IMR-90 (cell line): Measurements from ENCODE around the gene SLC35E2B. TPM values are rescaled to one million over a fixed set of nuclear protein-coding genes. Genes with fewer than 3 reads are reported as not detected.

ENCODE experiments used
- ATAC-seq: fragments of 200-7000 bp; cut with Tn5 transposase; 2 replicates; pipeline ENCODE4 v1.9.1; 2020; ENCODE audit warnings: low read depth, mild to moderate bottlenecking, moderate library complexity
- BruUV-seq: library from RNA; stranded (reverse); fragments of 400-500 nt; replicated peaks from 2 replicates; lab custom pipeline; 2021; lab: Mats Ljungman, UMichigan
- CTCF ChIA-PET: fragments of 300-600 bp; formaldehyde crosslinking; extraction: SDS; loops from one replicate; lab custom pipeline; 2021; ENCODE audit warnings: antibody characterized with exemption; lab: Yijun Ruan, JAX
- POLR2A ChIA-PET: fragments of 300-600 bp; sonication (Branson Sonifier 250); formaldehyde crosslinking; loops from one replicate; lab custom pipeline; 2022; ENCODE audit warnings: antibody characterized with exemption; ENCODE audit not compliant: unreplicated experiment; lab: Charles Lee
- DNase-seq: peaks from one replicate; pipeline ENCODE4 v3.0.0; 2013
- H2AFZ ChIP-seq: replicated peaks from 2 replicates; pipeline ENCODE3; 2013; ENCODE audit warnings: low read length, mild to moderate bottlenecking; ENCODE audit not compliant: poor library complexity
- H2AK5ac ChIP-seq: 2 replicates; pipeline ENCODE4 v1.6.1; 2013; ENCODE audit warnings: low read depth, low read length, inconsistent platforms
- H2AK9ac ChIP-seq: replicated peaks from 2 replicates; pipeline ENCODE3; 2013; ENCODE audit warnings: mild to moderate bottlenecking, low read depth, low read length, moderate library complexity; ENCODE audit not compliant: poor library complexity
- H2BK120ac ChIP-seq: 2 replicates; pipeline ENCODE4 v1.6.1; 2013; ENCODE audit warnings: low read depth, low read length, inconsistent platforms
- H2BK15ac ChIP-seq: 3 replicates; pipeline ENCODE4 v1.6.1; 2013; ENCODE audit warnings: low read depth, low read length, inconsistent platforms
- H2BK20ac ChIP-seq: 2 replicates; pipeline ENCODE4 v1.6.1; 2013; ENCODE audit warnings: low read depth, mild to moderate bottlenecking, inconsistent platforms, low read length, moderate library complexity
- H2BK5ac ChIP-seq: 2 replicates; pipeline ENCODE4 v1.6.1; 2013; ENCODE audit warnings: mild to moderate bottlenecking, low read depth, low read length, inconsistent platforms; ENCODE audit not compliant: poor library complexity, severe bottlenecking
- H3K14ac ChIP-seq: replicated peaks from 2 replicates; pipeline ENCODE4 v1.6.1; 2013; ENCODE audit warnings: low read depth, low read length, inconsistent platforms
- H3K18ac ChIP-seq: 2 replicates; pipeline ENCODE4 v1.6.1; 2013; ENCODE audit warnings: low read depth, low read length, control low read depth
- H3K23ac ChIP-seq: 2 replicates; pipeline ENCODE4 v1.6.1; 2013; ENCODE audit warnings: low read depth, low read length, inconsistent platforms
- H3K27ac ChIP-seq: 2 replicates; pipeline ENCODE4 v1.5.1; 2013; ENCODE audit warnings: mild to moderate bottlenecking, control low read depth, low read length; ENCODE audit not compliant: insufficient read depth
- H3K27me3 ChIP-seq: 2 replicates; pipeline ENCODE4 v1.6.1; 2013; ENCODE audit warnings: low read length; ENCODE audit not compliant: control insufficient read depth, insufficient read depth
- H3K36me3 ChIP-seq: 2 replicates; pipeline ENCODE4 v1.6.1; 2013; ENCODE audit warnings: low read length, mixed read lengths; ENCODE audit not compliant: control insufficient read depth, insufficient read depth
- H3K4ac ChIP-seq: 2 replicates; pipeline ENCODE4 v1.6.1; 2013; ENCODE audit warnings: low read depth, low read length, inconsistent platforms
- H3K4me1 ChIP-seq: 2 replicates; pipeline ENCODE4 v1.6.1; 2013; ENCODE audit warnings: low read length, mixed read lengths; ENCODE audit not compliant: control insufficient read depth, insufficient read depth
- H3K4me2 ChIP-seq: 2 replicates; pipeline ENCODE4 v1.6.1; 2013; ENCODE audit warnings: low read depth, mild to moderate bottlenecking, control low read depth, low read length, moderate library complexity
- H3K4me3 ChIP-seq: 2 replicates; pipeline ENCODE4 v1.5.1; 2013; ENCODE audit warnings: low read depth, mild to moderate bottlenecking, control low read depth, low read length, moderate library complexity; ENCODE audit not compliant: insufficient read depth
- H3K56ac ChIP-seq: 2 replicates; pipeline ENCODE4 v1.6.1; 2013; ENCODE audit warnings: low read length, inconsistent platforms; ENCODE audit not compliant: insufficient read depth; ENCODE audit errors: extremely low read depth
- H3K79me1 ChIP-seq, 2 experiments: 2 replicates each; pipeline ENCODE4 v1.6.1; 2013; ENCODE audit warnings: low read length in 2 of 2, inconsistent platforms in 1 of 2, low read depth in 1 of 2
- H3K9ac ChIP-seq: 2 replicates; pipeline ENCODE4 v1.6.1; 2013; ENCODE audit warnings: low read depth, low read length, control low read depth
- H3K9me1 ChIP-seq: 2 replicates; pipeline ENCODE4 v1.6.1; 2013; ENCODE audit warnings: low read length, inconsistent platforms; ENCODE audit not compliant: insufficient read depth
- H3K9me3 ChIP-seq: 2 replicates; pipeline ENCODE4 v1.6.1; 2013; ENCODE audit warnings: low read length; ENCODE audit not compliant: control insufficient read depth, insufficient read depth
- H4K20me1 ChIP-seq: 2 replicates; pipeline ENCODE4 v1.6.1; 2013; ENCODE audit warnings: low read length, inconsistent platforms; ENCODE audit not compliant: insufficient read depth
- H4K5ac ChIP-seq: 2 replicates; pipeline ENCODE4 v1.6.1; 2013; ENCODE audit warnings: mild to moderate bottlenecking, low read depth, low read length, control low read depth
- H4K8ac ChIP-seq, 2 experiments: 2 replicates each; pipeline ENCODE4 v1.6.1; 2013; ENCODE audit warnings: low read depth in 2 of 2, low read length in 2 of 2, control low read depth in 1 of 2, inconsistent platforms in 1 of 2
- H4K91ac ChIP-seq: 2 replicates; pipeline ENCODE4 v1.6.1; 2013; ENCODE audit warnings: low read depth, low read length, inconsistent platforms; ENCODE audit not compliant: insufficient read depth
- BHLHE40 ChIP-seq: fragments of 150-350 bp; IDR thresholded peaks from 2 replicates; pipeline ENCODE4 v1.6.1; 2016; ENCODE audit warnings: mild to moderate bottlenecking, low read depth, low read length
- CHD1 ChIP-seq: IDR thresholded peaks from 2 replicates; pipeline ENCODE4 v1.6.1; 2012; ENCODE audit warnings: low read depth, low read length, improper control_type of control experiment
- MAFK ChIP-seq: IDR thresholded peaks from 2 replicates; pipeline ENCODE4 v1.6.1; 2012; ENCODE audit warnings: low read depth, low read length, improper control_type of control experiment
- MAZ ChIP-seq: IDR thresholded peaks from 2 replicates; pipeline ENCODE4 v1.6.1; 2012; ENCODE audit warnings: low read depth, mild to moderate bottlenecking, low read length, improper control_type of control experiment, moderate library complexity, borderline replicate concordance
- NFE2L2 ChIP-seq: fragments of 150-350 bp; IDR thresholded peaks from 2 replicates; pipeline ENCODE4 v1.6.1; 2016; ENCODE audit warnings: low read depth, mild to moderate bottlenecking, low read length
- POLR2A ChIP-seq: IDR thresholded peaks from 2 replicates; pipeline ENCODE4 v1.6.1; 2012; ENCODE audit warnings: mild to moderate bottlenecking, low read depth, low read length
- RCOR1 ChIP-seq: IDR thresholded peaks from 2 replicates; pipeline ENCODE4 v1.6.1; 2012; ENCODE audit warnings: mild to moderate bottlenecking, low read length, improper control_type of control experiment; ENCODE audit not compliant: insufficient replicate concordance
- RFX5 ChIP-seq: IDR thresholded peaks from 2 replicates; pipeline ENCODE4 v1.8.0; 2012; ENCODE audit warnings: low read depth, mild to moderate bottlenecking, low read length, moderate library complexity
- SMC3 ChIP-seq: fragments of 150-350 bp; IDR thresholded peaks from 2 replicates; pipeline ENCODE4 v1.6.1; 2016; ENCODE audit warnings: low read depth, mild to moderate bottlenecking, antibody characterized with exemption, low read length, moderate library complexity
- WGBS, 2 experiments: methylation state at CpG; one replicate each; pipeline versions ENCODE4 v1.1.5 to v1.1.7; 2013; ENCODE audit warnings: missing lambda C conversion rate in 2 of 2; ENCODE audit not compliant: insufficient read length in 1 of 2; ENCODE audit errors: extremely low coverage in 2 of 2; 5-methylcytosine and 5-hydroxymethylcytosine counted together
- dilution Hi-C: fragments of 300-500 bp; cut with HindIII; formaldehyde crosslinking; loops from one replicate; pipeline ENCODE4 v1.14.3; 2018; ENCODE audit warnings: low sequenced_read_pairs; ENCODE audit not compliant: unreplicated experiment
- in situ Hi-C: fragments of 300-500 bp; cut with MboI; formaldehyde crosslinking; loops from 3 replicates; pipeline ENCODE4 v1.14.3; 2019; ENCODE audit warnings: low sequenced_read_pairs, inconsistent platforms, mixed read lengths
- intact Hi-C: fragments of 100-400 bp; cut with micrococcal nuclease; formaldehyde crosslinking; loops from 2 replicates; pipeline ENCODE4 v1.10.0; 2022
- polyA plus RNA-seq, 3 experiments: library from polyadenylated mRNA; depleted of rRNA; stranded (reverse); fragments of >200 nt; gene quantifications; 2 replicates each; pipeline ENCODE4 v1.2.3, GENCODE V29; 2012; ENCODE audit warnings: low replicate concordance in 1 of 3
- total RNA-seq: library from RNA; depleted of rRNA; stranded (reverse); fragments of >200 nt; gene quantifications from 2 replicates; pipeline ENCODE4 v1.2.3, GENCODE V29; 2012
- TF ChIP-seq, protein P1 (sequence below): fragments of 150-350 bp; IDR thresholded peaks from 2 replicates; pipeline ENCODE4 v1.6.1; 2016; ENCODE audit warnings: low read depth, mild to moderate bottlenecking, low read length, moderate library complexity, borderline replicate concordance
- TF ChIP-seq, protein P2 (sequence below): fragments of 150-350 bp; IDR thresholded peaks from 2 replicates; pipeline ENCODE4 v1.6.1; 2017; ENCODE audit warnings: mild to moderate bottlenecking, antibody characterized with exemption, low read length, low read depth
- TF ChIP-seq, protein P3 (sequence below): conservative IDR thresholded peaks from 2 replicates; pipeline ENCODE4 v1.5.1; 2012; ENCODE audit warnings: mild to moderate bottlenecking, low read depth, low read length, improper control_type of control experiment

The SLC35E2B gene
- total and polyA plus RNA-seq, 2 of the 4 experiments (the other 2 are of a cell fraction) = 14.9 to 30.2 TPM

DNA sequence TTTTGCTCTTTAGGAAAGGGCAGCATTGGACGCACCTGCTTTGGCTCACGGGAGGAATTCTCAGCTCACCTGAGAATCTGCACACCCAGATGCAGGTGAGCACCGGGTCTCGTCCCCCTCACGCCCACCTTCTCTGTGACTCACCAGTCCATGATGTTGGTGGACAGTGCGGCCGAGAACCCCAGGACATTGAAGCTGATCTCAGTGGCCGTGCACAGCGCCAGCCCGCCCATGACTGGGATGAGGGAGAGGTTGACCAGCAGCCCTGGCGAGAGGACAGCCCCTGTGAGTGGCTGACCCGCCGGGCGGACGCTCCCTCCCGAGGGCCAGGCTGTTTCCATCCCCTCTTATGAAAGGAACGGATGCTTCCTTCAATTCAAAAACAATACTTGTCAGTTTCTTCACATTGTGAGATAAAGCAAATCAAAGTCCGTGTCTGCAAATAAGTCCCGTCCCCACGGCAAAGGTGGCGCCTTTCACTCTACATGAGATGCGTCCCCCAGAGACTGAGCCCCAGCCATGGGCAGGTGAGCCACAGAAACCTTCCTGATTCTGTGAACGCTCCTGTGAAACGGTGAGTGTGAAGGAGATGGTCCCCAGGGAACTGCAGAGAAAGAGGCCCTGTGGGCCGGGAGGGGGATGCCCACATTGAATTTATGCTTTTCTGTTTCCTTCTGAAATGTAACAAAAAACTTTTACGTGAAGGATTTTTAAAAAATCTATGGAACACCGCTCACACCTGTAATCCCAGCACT is 21.1 kb downstream of the SLC35E2B start:
- Histone ChIP-seq H2BK5ac (no peak overlapping the region), H3K9ac (no peak overlapping the region), H3K36me3 (peaks cover 49% of the 10 kb centered on the region), H2BK15ac (no peak overlapping the region), H2BK20ac (no peak overlapping the region), H2BK120ac (no peak overlapping the region), H3K9me3 (no peaks in the 10 kb centered on the region), H3K18ac (no peak overlapping the region), H3K14ac (no peak overlapping the region), H3K79me1 (peaks cover 8% of the 10 kb centered on the region in 2 experiments; a peak in 2 of 4 replicates), H3K27me3 (no peaks in the 10 kb centered on the region), H3K4me2 (no peak overlapping the region), H2AFZ (no peak overlapping the region), H3K23ac (no peak overlapping the region), H3K56ac (no peak overlapping the region), H3K4ac (no peak overlapping the region), H3K9me1 (no peaks in the 10 kb centered on the region), H2AK9ac (no peak overlapping the region), H4K5ac (no peak overlapping the region), H3K4me3 (no peak overlapping the region), H4K91ac (no peak overlapping the region), H4K20me1 (no peaks in the 10 kb centered on the region), H3K27ac (no peak overlapping the region), H3K4me1 (no peaks in the 10 kb centered on the region), H2AK5ac (no peak overlapping the region), H4K8ac (no peak overlapping the region)
- no TSS peak for BruUV-seq
- CTCF ChIA-PET = no interaction called here
- DNase-seq (no peak), ATAC-seq (no peak)
- in situ Hi-C loops (no loop called here), dilution Hi-C loops (no loop called here), intact Hi-C loops (no loop called here)
- POLR2A ChIA-PET = no interaction called here
- WGBS, 2 experiments = 93% methylated on average over 3 of the region's 27 CpGs; no CpG with 5 or more reads in 1 of the 2 experiments
- TF ChIP-seq POLR2A (no peak), RCOR1 (no peak), RFX5 (no peak), CHD1 (no peak), SMC3 (no peak), MAZ (no peak), BHLHE40 (no peak), NFE2L2 (no peak), MAFK (no peak)
- TF ChIP-seq, protein P1, sequence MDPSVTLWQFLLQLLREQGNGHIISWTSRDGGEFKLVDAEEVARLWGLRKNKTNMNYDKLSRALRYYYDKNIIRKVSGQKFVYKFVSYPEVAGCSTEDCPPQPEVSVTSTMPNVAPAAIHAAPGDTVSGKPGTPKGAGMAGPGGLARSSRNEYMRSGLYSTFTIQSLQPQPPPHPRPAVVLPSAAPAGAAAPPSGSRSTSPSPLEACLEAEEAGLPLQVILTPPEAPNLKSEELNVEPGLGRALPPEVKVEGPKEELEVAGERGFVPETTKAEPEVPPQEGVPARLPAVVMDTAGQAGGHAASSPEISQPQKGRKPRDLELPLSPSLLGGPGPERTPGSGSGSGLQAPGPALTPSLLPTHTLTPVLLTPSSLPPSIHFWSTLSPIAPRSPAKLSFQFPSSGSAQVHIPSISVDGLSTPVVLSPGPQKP = no peak
- TF ChIP-seq, protein P2, sequence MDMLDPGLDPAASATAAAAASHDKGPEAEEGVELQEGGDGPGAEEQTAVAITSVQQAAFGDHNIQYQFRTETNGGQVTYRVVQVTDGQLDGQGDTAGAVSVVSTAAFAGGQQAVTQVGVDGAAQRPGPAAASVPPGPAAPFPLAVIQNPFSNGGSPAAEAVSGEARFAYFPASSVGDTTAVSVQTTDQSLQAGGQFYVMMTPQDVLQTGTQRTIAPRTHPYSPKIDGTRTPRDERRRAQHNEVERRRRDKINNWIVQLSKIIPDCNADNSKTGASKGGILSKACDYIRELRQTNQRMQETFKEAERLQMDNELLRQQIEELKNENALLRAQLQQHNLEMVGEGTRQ = no peak
- TF ChIP-seq, protein P3, sequence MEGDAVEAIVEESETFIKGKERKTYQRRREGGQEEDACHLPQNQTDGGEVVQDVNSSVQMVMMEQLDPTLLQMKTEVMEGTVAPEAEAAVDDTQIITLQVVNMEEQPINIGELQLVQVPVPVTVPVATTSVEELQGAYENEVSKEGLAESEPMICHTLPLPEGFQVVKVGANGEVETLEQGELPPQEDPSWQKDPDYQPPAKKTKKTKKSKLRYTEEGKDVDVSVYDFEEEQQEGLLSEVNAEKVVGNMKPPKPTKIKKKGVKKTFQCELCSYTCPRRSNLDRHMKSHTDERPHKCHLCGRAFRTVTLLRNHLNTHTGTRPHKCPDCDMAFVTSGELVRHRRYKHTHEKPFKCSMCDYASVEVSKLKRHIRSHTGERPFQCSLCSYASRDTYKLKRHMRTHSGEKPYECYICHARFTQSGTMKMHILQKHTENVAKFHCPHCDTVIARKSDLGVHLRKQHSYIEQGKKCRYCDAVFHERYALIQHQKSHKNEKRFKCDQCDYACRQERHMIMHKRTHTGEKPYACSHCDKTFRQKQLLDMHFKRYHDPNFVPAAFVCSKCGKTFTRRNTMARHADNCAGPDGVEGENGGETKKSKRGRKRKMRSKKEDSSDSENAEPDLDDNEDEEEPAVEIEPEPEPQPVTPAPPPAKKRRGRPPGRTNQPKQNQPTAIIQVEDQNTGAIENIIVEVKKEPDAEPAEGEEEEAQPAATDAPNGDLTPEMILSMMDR = no peak
